Right atrium auricular region (tissue), 2 donors: ENCODE data around the gene CABP4. TPM values are rescaled to one million over a fixed set of nuclear protein-coding genes. Genes with fewer than 3 reads are reported as not detected.

Source experiments
- DNase-seq: peaks from one replicate; pipeline ENCODE4 v3.0.0-alpha.2; 2019; ENCODE audit warnings: low spot score
- H3K27ac ChIP-seq, 2 donors: fragments of 200-600 bp; sonication (generic); 1 replicate in 1 of 2; 2 replicates in 1 of 2; pipeline ENCODE4 v1.5.1; 2016 to 2019
- H3K27me3 ChIP-seq, 2 donors: fragments of 200-600 bp; sonication (generic); one replicate each; pipeline versions ENCODE4 v1.5.1 to v1.6.0; 2017 to 2019
- H3K36me3 ChIP-seq: fragments of 200-600 bp; sonication (generic); one replicate; pipeline ENCODE4 v1.5.1; 2016
- H3K4me1 ChIP-seq, 2 donors: fragments of 200-600 bp; sonication (generic); one replicate each; pipeline versions ENCODE4 v1.5.1 to v1.6.0; 2017 to 2019
- H3K4me3 ChIP-seq, 2 donors: fragments of 200-600 bp; sonication (generic); 1 replicate in 1 of 2; 2 replicates in 1 of 2; pipeline ENCODE4 v1.5.1; 2017 to 2019; ENCODE audit warnings: mild to moderate bottlenecking in 1 of 2, moderate library complexity in 1 of 2
- H3K9me3 ChIP-seq, 2 donors: fragments of 200-600 bp; sonication (generic); one replicate each; pipeline ENCODE4 v1.5.1; 2019
- CTCF ChIP-seq, 2 donors: fragments of 200-600 bp; sonication (generic); IDR thresholded peaks; one replicate each; pipeline ENCODE4 v1.5.1; 2019; ENCODE audit warnings: antibody characterized with exemption in 2 of 2
- total RNA-seq, 2 donors: library from RNA; depleted of rRNA; stranded (reverse); fragments of >200 nt; gene quantifications; one replicate each; pipeline ENCODE4 v1.1.0, GENCODE V29; 2016

Gene CABP4
- total RNA-seq, 2 donors from 2014 or later = 1.3 TPM; not detected in 1

GRCh38 chr11:67437082-67437808, 17.9 kb upstream of the CABP4 start, which contains the start of gene PTPRCAP:
Gene PTPRCAP, minus strand, starts transcription at chr11:67437682. Its CDS starts 63 bp downstream, at chr11:67437619.
- no peak for TF ChIP-seq CTCF (IDR thresholded peaks at IDR 0.05)
- Histone ChIP-seq H3K4me3 (peak within 1 kb of the TSS in 1 of 2 donors; percentile 9), H3K9me3 (no peaks in the 10 kb centered on the region), H3K27ac (peak within 1 kb of the TSS in 1 of 2 donors; percentile 3), H3K4me1 (peaks cover 0 to 53% of the 10 kb centered on the region in 2 donors), H3K36me3 (peaks cover 63% of the 10 kb centered on the region), H3K27me3 (no peaks in the 10 kb centered on the region)
- no peak for DNase-seq

- Histone ChIP-seq H3K36me3 (peaks cover 58% of the 10 kb centered on the region), H3K27me3 (no peaks in the 10 kb centered on the region), H3K4me1 (peaks cover 0 to 59% of the 10 kb centered on the region in 2 donors), H3K4me3 (no peak overlapping the region), H3K9me3 (no peaks in the 10 kb centered on the region), H3K27ac (no peak overlapping the region)
- TF ChIP-seq CTCF (IDR thresholded peaks at IDR 0.05) = no peak
- DNase-seq = no peak
These were observed 17.4 kb upstream of the CABP4 start for GRCh38 chr11:67437809-67438157.

- Histone ChIP-seq H3K27ac (peak overlapping the region in 1 of 2 donors; percentile 3), H3K36me3 (peaks cover 52% of the 10 kb centered on the region), H3K9me3 (no peaks in the 10 kb centered on the region), H3K4me1 (peaks cover 0 to 60% of the 10 kb centered on the region in 2 donors), H3K27me3 (no peaks in the 10 kb centered on the region), H3K4me3 (no peak overlapping the region)
- DNase-seq = no peak
- TF ChIP-seq CTCF (IDR thresholded peaks at IDR 0.05) = no peak
These were observed 16.8 kb upstream of the CABP4 start for GRCh38 chr11:67438158-67438902.

- no peak for DNase-seq
- Histone ChIP-seq H3K36me3 (peaks cover 40% of the 10 kb centered on the region), H3K4me1 (peaks cover 0 to 67% of the 10 kb centered on the region in 2 donors), H3K27ac (peak overlapping the region; percentile 27 to 51), H3K27me3 (no peaks in the 10 kb centered on the region), H3K4me3 (no peak overlapping the region), H3K9me3 (no peaks in the 10 kb centered on the region)
- TF ChIP-seq CTCF (IDR thresholded peaks at IDR 0.05) = no peak
These were observed 15.6 kb upstream of the CABP4 start for GRCh38 chr11:67439321-67440228.

GRCh38 chr11:67440229-67441097, 14.7 kb upstream of the CABP4 start:
- no peak overlapping the region for H3K4me3 ChIP-seq
- H3K27ac ChIP-seq = peak overlapping the region; percentile 27 to 51
- H3K4me1 ChIP-seq = peaks cover 0 to 67% of the 10 kb centered on the region in 2 donors
- TF ChIP-seq CTCF (IDR thresholded peaks at IDR 0.05) = no peak
- H3K9me3 ChIP-seq = no peaks in the 10 kb centered on the region
- peaks cover 34% of the 10 kb centered on the region for H3K36me3 ChIP-seq
- no peak for DNase-seq
- H3K27me3 ChIP-seq = no peaks in the 10 kb centered on the region
